Measurements from ENCODE around the gene WWTR1. TPM values are rescaled to one million over a fixed set of nuclear protein-coding genes. Genes with fewer than 3 reads are reported as not detected.

WWTR1 gene
- total and polyA plus RNA-seq, 2 of the 8 experiments (the other 6 are each of a cell fraction or from before 2014, with no cell fraction given), result 15.7 to 18.6 TPM

GRCh38 chr3:149514471-149514870 lies 143.4 kb downstream of the WWTR1 start:
- no peak overlapping the region for H2AFZ ChIP-seq (ENCODE audit: low read length)
- ChIA-PET POLR2A (ENCODE audit: partially characterized antibody) (interaction anchor here (0.9 kb wide), 1 partner anchor 146 kb away, joined by 3 read pairs; no protein-coding TSS in a partner anchor), CTCF (ENCODE audit: partially characterized antibody) (interaction anchor here (0.6 to 6.4 kb wide), 17 partner anchors 9 to 1063 kb away, joined by 3 to 53 read pairs (median 9); no protein-coding TSS in a partner anchor)
- H3K27ac ChIP-seq (ENCODE audit: low read depth, low read length), result no peak overlapping the region
- 86% methylated on average over 2 of the region's 2 CpGs; no CpG with 5 or more reads in 1 of the 2 experiments for WGBS, 2 experiments (ENCODE audit: extremely low coverage in 1 of 2, insufficient coverage in 1 of 2, insufficient read length in 1 of 2, insufficient replicate concordance in 2 of 2, low coverage in 1 of 2, low lambda C conversion rate in 2 of 2, missing lambda C conversion rate in 1 of 2)
- H3K9ac ChIP-seq (replicated peaks in 1 of 4; ENCODE audit: extremely low read depth in 1 of 4, low read depth in 3 of 4, low read length in 3 of 4), result no peak overlapping the region
- H4K5ac ChIP-seq (ENCODE audit: insufficient read length, low read depth, low read length), result no peak overlapping the region
- H2BK15ac ChIP-seq (ENCODE audit: low read length), result no peak overlapping the region
- H3K4ac ChIP-seq (replicated peaks; ENCODE audit: insufficient read length, low read depth, low read length), result no peak overlapping the region
- no peak overlapping the region for H2BK5ac ChIP-seq (ENCODE audit: low read depth, low read length)
- H3K4me2 ChIP-seq (ENCODE audit: insufficient read depth in 1 of 2, low read depth in 2 of 2, low read length in 2 of 2), result no peak overlapping the region
- H2BK120ac ChIP-seq (replicated peaks; ENCODE audit: low read depth, low read length), result no peak overlapping the region
- no peaks in the 10 kb centered on the region for H3K27me3 ChIP-seq (replicated peaks in 1 of 4; ENCODE audit: control insufficient read depth in 3 of 4, extremely low read depth in 1 of 4, insufficient read depth in 3 of 4, low read length in 3 of 4)
- no peaks in the 10 kb centered on the region for H3K79me2 ChIP-seq (ENCODE audit: control insufficient read depth in 1 of 2, insufficient read depth in 2 of 2, low read length in 2 of 2)
- no peak overlapping the region for H3K14ac ChIP-seq (ENCODE audit: insufficient read length)
- TF ChIP-seq HDAC6 (IDR thresholded peaks at IDR 0.05; ENCODE audit: low read depth, low read length) (no peak), MAFK (IDR thresholded peaks at IDR 0.05; ENCODE audit: low read depth, low read length) (no peak), RFX5 (IDR thresholded peaks at IDR 0.05; ENCODE audit: borderline replicate concordance, low read depth, low read length) (no peak), MAX (IDR thresholded peaks at IDR 0.05) (no peak), BCL11A (IDR thresholded peaks at IDR 0.05; ENCODE audit: low read depth in 2 of 2, low read length in 2 of 2) (no peak)
- no peak overlapping the region for H3K4me3 ChIP-seq (ENCODE audit: extremely low read depth in 1 of 4, insufficient read depth in 2 of 4, low read depth in 3 of 4, low read length in 4 of 4)
- H3K36me3 ChIP-seq (ENCODE audit: control insufficient read depth in 2 of 4, insufficient read depth in 4 of 4, low read length in 3 of 4), result no peaks in the 10 kb centered on the region
- no peak overlapping the region for H4K91ac ChIP-seq (replicated peaks; ENCODE audit: insufficient read length, low read length)
- DNase-seq (ENCODE audit: low read depth in 1 of 2, low spot score in 2 of 2), result no peak
- no peak overlapping the region for H3K23ac ChIP-seq (ENCODE audit: insufficient read length)
- no peak overlapping the region for H2BK12ac ChIP-seq (ENCODE audit: low read depth, low read length)
- no peak overlapping the region for H2AK5ac ChIP-seq (ENCODE audit: low read depth, low read length)
- H2BK20ac ChIP-seq (ENCODE audit: low read length), result no peak overlapping the region
- no peaks in the 10 kb centered on the region for H3K79me1 ChIP-seq (ENCODE audit: low read depth, low read length)
- H3K4me1 ChIP-seq (replicated peaks in 1 of 4; ENCODE audit: control insufficient read depth in 3 of 4, insufficient read depth in 4 of 4, low read length in 3 of 4), result no peaks in the 10 kb centered on the region
- no peaks in the 10 kb centered on the region for H3K23me2 ChIP-seq (ENCODE audit: low read depth, low read length)
- no peak overlapping the region for H3K18ac ChIP-seq (ENCODE audit: extremely low read depth, low read length)
- H3K9me3 ChIP-seq (ENCODE audit: insufficient read depth in 2 of 2, low read depth in 1 of 2, low read length in 1 of 2), result no peaks in the 10 kb centered on the region
- no peak for FAIRE-seq
- H4K8ac ChIP-seq (ENCODE audit: extremely low read depth, insufficient read depth, low read length), result no peak overlapping the region
- no peak overlapping the region for H3K56ac ChIP-seq (replicated peaks; ENCODE audit: insufficient read length, low read depth, low read length)
- no peaks in the 10 kb centered on the region for H4K20me1 ChIP-seq (replicated peaks in 1 of 2; ENCODE audit: control insufficient read depth in 1 of 2, insufficient read depth in 2 of 2, low read length in 2 of 2)
